ENCODE results near the gene ZNF319.

DNA sequence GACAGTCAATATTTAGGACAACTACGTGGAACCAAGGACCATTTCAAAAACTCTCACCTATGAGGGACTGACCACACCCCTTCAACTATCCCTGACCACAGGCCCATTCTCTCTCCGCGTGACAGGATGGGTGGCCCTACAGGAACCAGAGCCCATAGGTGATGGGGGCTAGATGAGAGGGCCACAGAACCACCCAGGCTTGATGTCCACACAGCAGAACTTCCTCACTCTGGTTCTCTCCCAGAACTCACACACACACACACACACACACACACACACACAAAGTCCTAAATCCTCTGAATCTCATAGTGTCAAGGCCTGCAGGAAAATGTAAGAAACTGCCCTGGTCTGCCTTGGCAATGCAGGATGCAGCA, 1.5 kb downstream of the ZNF319 start:
- TF ChIP-seq CTCF (IDR thresholded peaks at IDR 0.05) (no peak), NR2C2 (CRISPR knock-in tag; IDR thresholded peaks at IDR 0.05) (no peak), CREB1 (CRISPR knock-in tag; IDR thresholded peaks at IDR 0.05) (no peak), MAX (CRISPR knock-in tag; IDR thresholded peaks at IDR 0.05) (no peak), AFF4 (CRISPR knock-in tag; IDR thresholded peaks at IDR 0.05; ENCODE audit: borderline replicate concordance) (no peak)
- TF ChIP-seq, protein P1, sequence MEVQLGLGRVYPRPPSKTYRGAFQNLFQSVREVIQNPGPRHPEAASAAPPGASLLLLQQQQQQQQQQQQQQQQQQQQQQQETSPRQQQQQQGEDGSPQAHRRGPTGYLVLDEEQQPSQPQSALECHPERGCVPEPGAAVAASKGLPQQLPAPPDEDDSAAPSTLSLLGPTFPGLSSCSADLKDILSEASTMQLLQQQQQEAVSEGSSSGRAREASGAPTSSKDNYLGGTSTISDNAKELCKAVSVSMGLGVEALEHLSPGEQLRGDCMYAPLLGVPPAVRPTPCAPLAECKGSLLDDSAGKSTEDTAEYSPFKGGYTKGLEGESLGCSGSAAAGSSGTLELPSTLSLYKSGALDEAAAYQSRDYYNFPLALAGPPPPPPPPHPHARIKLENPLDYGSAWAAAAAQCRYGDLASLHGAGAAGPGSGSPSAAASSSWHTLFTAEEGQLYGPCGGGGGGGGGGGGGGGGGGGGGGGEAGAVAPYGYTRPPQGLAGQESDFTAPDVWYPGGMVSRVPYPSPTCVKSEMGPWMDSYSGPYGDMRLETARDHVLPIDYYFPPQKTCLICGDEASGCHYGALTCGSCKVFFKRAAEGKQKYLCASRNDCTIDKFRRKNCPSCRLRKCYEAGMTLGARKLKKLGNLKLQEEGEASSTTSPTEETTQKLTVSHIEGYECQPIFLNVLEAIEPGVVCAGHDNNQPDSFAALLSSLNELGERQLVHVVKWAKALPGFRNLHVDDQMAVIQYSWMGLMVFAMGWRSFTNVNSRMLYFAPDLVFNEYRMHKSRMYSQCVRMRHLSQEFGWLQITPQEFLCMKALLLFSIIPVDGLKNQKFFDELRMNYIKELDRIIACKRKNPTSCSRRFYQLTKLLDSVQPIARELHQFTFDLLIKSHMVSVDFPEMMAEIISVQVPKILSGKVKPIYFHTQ (CRISPR knock-in tag; IDR thresholded peaks at IDR 0.05) = no peak
- TF ChIP-seq, protein P2, sequence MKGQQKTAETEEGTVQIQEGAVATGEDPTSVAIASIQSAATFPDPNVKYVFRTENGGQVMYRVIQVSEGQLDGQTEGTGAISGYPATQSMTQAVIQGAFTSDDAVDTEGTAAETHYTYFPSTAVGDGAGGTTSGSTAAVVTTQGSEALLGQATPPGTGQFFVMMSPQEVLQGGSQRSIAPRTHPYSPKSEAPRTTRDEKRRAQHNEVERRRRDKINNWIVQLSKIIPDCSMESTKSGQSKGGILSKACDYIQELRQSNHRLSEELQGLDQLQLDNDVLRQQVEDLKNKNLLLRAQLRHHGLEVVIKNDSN (CRISPR knock-in tag; IDR thresholded peaks at IDR 0.05) = no peak
- TF ChIP-seq, protein P3, sequence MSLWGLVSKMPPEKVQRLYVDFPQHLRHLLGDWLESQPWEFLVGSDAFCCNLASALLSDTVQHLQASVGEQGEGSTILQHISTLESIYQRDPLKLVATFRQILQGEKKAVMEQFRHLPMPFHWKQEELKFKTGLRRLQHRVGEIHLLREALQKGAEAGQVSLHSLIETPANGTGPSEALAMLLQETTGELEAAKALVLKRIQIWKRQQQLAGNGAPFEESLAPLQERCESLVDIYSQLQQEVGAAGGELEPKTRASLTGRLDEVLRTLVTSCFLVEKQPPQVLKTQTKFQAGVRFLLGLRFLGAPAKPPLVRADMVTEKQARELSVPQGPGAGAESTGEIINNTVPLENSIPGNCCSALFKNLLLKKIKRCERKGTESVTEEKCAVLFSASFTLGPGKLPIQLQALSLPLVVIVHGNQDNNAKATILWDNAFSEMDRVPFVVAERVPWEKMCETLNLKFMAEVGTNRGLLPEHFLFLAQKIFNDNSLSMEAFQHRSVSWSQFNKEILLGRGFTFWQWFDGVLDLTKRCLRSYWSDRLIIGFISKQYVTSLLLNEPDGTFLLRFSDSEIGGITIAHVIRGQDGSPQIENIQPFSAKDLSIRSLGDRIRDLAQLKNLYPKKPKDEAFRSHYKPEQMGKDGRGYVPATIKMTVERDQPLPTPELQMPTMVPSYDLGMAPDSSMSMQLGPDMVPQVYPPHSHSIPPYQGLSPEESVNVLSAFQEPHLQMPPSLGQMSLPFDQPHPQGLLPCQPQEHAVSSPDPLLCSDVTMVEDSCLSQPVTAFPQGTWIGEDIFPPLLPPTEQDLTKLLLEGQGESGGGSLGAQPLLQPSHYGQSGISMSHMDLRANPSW (CRISPR knock-in tag; conservative IDR thresholded peaks at IDR 0.05; ENCODE audit: low read depth) = no peak
